AG04449 (cell line): ENCODE results near the gene UBE3B.

Source experiments
- CTCF ChIA-PET: fragments of 350-600 bp; formaldehyde crosslinking; extraction: SDS; loops from one replicate; lab custom pipeline; 2021; ENCODE audit warnings: antibody characterized with exemption; lab: Yijun Ruan, JAX
- POLR2A ChIA-PET: fragments of 400-600, 350-600 bp; formaldehyde crosslinking; extraction: SDS; loops from one replicate; lab custom pipeline; 2020; ENCODE audit warnings: antibody characterized with exemption, inconsistent platforms; lab: Yijun Ruan, JAX
- DNase-seq: peaks from one replicate; pipeline ENCODE4 v3.0.0-alpha.2; 2010; ENCODE audit warnings: low read depth, low spot score
- H3K4me3 ChIP-seq: 2 replicates; pipeline ENCODE4 v1.5.1; 2011; ENCODE audit warnings: low read depth, mild to moderate bottlenecking, control low read depth, low read length
- TF ChIP-seq, protein P1 (sequence below): IDR thresholded peaks from one replicate; pipeline ENCODE4 v1.5.1; 2011; ENCODE audit warnings: mild to moderate bottlenecking, moderate library complexity, low read length, control low read depth, inconsistent platforms; ENCODE audit not compliant: insufficient read depth; ENCODE audit errors: missing control alignments

The UBE3B gene

DNA sequence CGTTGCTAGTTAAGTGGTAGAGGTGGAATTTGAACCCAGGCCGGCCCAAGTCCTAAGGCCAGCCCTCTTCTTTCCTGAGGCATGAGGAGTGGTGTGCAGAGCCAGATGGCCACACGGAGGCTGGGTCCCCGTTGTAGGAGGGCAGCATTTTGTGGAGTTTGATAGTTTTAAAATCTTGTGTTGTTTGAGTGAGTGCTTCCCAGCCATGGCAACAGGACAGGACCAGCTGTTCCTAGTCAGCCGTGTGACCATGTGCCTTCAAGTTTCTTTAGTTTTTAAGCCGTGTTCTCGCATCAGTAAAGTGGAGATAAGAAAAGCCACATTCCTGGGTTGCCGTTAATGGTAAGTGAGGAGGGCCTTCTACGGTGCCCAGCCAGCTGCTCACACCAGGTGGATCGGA, 44.4 kb downstream of the UBE3B start:
- ChIA-PET CTCF (interaction anchor here (1.1 to 10.6 kb wide), 7 partner anchors 8 to 323 kb away, joined by 3 to 204 read pairs (median 4); no protein-coding TSS in a partner anchor), POLR2A (no interaction called here)
- TF ChIP-seq, protein P1, sequence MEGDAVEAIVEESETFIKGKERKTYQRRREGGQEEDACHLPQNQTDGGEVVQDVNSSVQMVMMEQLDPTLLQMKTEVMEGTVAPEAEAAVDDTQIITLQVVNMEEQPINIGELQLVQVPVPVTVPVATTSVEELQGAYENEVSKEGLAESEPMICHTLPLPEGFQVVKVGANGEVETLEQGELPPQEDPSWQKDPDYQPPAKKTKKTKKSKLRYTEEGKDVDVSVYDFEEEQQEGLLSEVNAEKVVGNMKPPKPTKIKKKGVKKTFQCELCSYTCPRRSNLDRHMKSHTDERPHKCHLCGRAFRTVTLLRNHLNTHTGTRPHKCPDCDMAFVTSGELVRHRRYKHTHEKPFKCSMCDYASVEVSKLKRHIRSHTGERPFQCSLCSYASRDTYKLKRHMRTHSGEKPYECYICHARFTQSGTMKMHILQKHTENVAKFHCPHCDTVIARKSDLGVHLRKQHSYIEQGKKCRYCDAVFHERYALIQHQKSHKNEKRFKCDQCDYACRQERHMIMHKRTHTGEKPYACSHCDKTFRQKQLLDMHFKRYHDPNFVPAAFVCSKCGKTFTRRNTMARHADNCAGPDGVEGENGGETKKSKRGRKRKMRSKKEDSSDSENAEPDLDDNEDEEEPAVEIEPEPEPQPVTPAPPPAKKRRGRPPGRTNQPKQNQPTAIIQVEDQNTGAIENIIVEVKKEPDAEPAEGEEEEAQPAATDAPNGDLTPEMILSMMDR = no peak
- H3K4me3 ChIP-seq = no peak overlapping the region
- DNase-seq = no peak

DNA sequence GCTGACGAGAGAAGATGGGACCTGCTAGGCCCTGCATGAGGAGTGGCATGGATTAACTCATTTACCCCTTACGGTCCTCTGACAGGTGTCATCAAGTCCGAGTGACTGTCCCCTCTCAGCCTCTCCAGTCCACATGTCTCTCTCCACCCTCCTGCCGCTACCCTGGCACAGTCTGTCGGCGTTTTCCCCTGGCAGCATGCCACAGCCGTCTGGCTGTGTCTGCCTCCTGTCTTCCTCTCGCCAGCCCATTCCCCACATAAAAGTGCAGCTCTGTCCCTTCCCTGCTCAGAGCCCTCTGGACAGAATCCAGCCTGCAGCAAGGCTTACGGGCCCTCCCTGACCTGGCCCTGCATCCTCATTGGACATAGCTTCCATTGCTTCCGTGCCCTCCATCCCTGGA, 45.6 kb downstream of the UBE3B start:
- no peak for DNase-seq
- CTCF ChIA-PET = interaction anchor here (1.7 to 10.6 kb wide), 3 partner anchors 10 to 251 kb away, joined by 4 to 204 read pairs (median 7); no protein-coding TSS in a partner anchor
- TF ChIP-seq, protein P1 = no peak
- POLR2A ChIA-PET = no interaction called here
- H3K4me3 ChIP-seq = no peak overlapping the region

DNA sequence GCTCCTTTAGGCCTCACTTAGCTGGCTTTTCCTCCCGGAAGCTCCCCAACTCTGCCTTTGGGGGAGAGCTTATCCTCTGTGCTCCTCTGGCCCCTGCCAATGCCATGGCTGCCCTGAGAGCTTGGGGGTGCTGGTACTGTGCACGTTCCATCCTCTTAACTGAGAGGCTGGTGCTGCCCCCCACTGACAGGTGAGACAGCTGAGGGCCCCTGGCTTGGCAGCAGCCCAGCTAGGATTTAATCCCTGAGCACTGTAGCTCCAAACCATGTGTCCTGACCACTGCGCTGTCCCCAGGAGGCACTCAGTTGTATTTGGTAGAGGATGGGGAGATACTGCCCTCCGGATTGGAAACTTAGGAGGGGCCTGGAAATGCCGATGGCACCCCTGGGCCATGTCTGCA, 46.1 kb downstream of the UBE3B start:
- ChIA-PET CTCF (interaction anchor here (1.7 to 10.6 kb wide), 3 partner anchors 10 to 251 kb away, joined by 4 to 204 read pairs (median 7); no protein-coding TSS in a partner anchor), POLR2A (no interaction called here)
- TF ChIP-seq, protein P1 = no peak
- DNase-seq = no peak
- no peak overlapping the region for H3K4me3 ChIP-seq

DNA sequence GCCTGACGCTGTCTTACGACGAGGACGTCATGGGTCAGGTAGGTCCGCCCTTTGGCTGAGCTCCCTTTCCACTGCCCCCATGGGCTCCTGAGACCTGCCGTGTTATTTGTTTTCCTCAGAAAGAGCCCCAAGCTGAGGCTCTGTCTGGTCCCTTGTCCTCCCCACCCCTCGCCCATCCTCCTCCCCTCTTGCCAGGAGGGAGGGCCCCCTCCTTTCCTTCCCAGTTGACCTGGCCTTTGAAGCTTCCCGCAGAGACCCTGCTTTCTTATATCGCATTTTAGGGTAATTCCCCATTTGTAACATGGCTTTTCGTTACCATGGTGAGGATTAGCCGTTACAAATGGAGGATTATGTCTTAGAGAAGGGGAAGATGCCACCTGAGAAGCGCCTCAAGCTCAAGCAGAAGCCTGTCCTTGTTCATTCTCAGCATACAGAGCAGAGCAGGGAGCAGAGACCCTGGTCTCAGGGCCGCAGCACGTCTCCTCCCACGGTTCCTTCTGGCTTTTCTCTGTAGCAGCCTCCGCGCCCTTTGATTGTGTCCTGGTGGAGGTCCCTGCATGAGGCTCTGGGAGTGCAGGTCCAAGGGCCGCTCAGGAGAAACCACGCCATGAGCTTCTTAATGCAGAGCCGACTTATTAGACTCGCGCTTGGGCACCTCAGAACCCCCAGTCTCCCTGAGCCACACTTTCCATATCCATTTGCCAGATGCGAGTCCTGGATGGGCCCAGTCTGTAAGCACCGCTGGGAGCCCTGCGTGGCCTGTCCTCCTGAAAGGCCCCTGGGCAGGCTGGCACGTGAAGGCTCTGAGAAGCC, 47.2 kb downstream of the UBE3B start:
- DNase-seq = no peak
- ChIA-PET POLR2A (no interaction called here), CTCF (interaction anchor here (0.8 to 10.6 kb wide), 7 partner anchors 8 to 249 kb away, joined by 3 to 204 read pairs (median 4); partner anchors contain the start of genes MMAB and MVK)
- TF ChIP-seq, protein P1 = no peak
- H3K4me3 ChIP-seq = no peak overlapping the region

DNA sequence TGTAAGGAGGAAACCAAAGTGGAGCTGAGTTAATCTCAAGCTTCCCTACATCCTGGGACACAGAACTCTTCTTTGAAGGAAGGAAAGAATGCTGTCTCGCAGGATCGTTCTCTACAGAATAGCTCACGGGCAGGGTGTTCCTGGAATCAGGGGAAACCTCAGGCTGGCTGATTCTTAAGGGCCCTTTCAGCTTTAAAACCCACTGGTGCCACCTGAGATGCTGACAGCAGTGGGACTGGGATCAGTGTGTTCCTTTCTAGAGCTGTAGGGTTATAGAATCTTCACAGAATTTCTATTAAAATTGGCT, 47.8 kb downstream of the UBE3B start:
- DNase-seq = no peak
- POLR2A ChIA-PET = no interaction called here
- H3K4me3 ChIP-seq = no peak overlapping the region
- CTCF ChIA-PET = interaction anchor here (1.0 to 10.6 kb wide), 5 partner anchors 8 to 249 kb away, joined by 3 to 204 read pairs (median 4); partner anchors contain the start of genes MMAB and MVK
- TF ChIP-seq, protein P1 = no peak

DNA sequence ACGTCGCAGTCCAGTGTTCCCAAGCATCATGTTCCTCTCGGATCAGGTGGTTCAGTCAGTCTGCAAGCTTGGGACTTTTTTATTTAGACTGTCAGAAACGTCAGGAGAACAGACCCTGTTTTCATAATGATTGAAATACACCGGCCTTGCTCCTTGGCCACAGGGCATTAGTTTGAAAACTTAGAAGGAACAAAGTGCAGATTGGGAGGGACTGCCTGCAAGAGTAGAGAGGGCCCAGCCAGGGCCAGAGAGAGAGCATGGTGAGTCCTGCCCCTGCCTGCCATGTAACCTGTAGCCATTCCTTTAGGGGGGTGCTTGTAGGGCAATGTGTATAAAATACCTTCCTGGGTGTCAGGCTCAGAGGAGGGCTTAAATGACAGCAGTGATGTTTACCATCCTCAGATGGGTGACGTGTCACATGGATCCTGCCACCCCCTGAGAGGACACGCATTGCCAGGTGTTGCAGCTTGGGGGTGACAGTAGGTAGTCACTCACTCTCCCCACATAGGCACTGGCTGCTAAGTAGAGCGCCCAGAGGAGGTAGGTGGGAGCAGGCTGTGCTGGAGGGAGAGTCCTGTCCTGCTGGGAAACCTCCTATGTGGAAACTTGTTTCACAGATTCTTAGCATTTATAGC, 50.2 kb downstream of the UBE3B start:
- H3K4me3 ChIP-seq = no peak overlapping the region
- POLR2A ChIA-PET = no interaction called here
- TF ChIP-seq, protein P1 = no peak
- no peak for DNase-seq
- CTCF ChIA-PET = interaction anchor here (1.0 kb wide), 1 partner anchor 99 kb away, joined by 3 read pairs; no protein-coding TSS in a partner anchor
